Measurements from ENCODE around the gene PIMREG.

PIMREG gene

GRCh38 chr17:6439951-6440350 is 4.3 kb upstream of the PIMREG start:
- no peak for FAIRE-seq

- FAIRE-seq, result no peak
Measured at GRCh38 chr17:6442775-6443174, 1.5 kb upstream of the PIMREG start.

GRCh38 chr17:6444571-6445335 is 498 bp downstream of the PIMREG start:
- FAIRE-seq, result no peak

- no peak for FAIRE-seq
Measured at GRCh38 chr17:6446516-6447100, 2.4 kb downstream of the PIMREG start.

- FAIRE-seq, result no peak
Measured at GRCh38 chr17:6448473-6448872, 4.2 kb downstream of the PIMREG start.

- FAIRE-seq, result no peak
Measured at GRCh38 chr17:6449307-6449706, 5.1 kb downstream of the PIMREG start.

GRCh38 chr17:6450926-6451832 is 6.9 kb downstream of the PIMREG start:
- FAIRE-seq, result no peak

GRCh38 chr17:6452471-6453266 is 8.4 kb downstream of the PIMREG start:
- no peak for FAIRE-seq

- no peak for FAIRE-seq
Measured at GRCh38 chr17:6453279-6454024, 9.2 kb downstream of the PIMREG start.

- no peak for FAIRE-seq
Measured at GRCh38 chr17:6454495-6455320, 10.5 kb downstream of the PIMREG start.

GRCh38 chr17:6455321-6455705 is 11.1 kb downstream of the PIMREG start:
- no peak for FAIRE-seq

GRCh38 chr17:6456321-6456720 is 12.1 kb downstream of the PIMREG start:
- no peak for FAIRE-seq

GRCh38 chr17:6456914-6457687 is 12.8 kb downstream of the PIMREG start:
- FAIRE-seq, result no peak

GRCh38 chr17:6457688-6458459 is 13.6 kb downstream of the PIMREG start:
- no peak for FAIRE-seq

GRCh38 chr17:6458460-6458950 is 14.2 kb downstream of the PIMREG start:
- FAIRE-seq, result no peak

- FAIRE-seq, result no peak
Measured at GRCh38 chr17:6460531-6461161, 16.4 kb downstream of the PIMREG start.

- FAIRE-seq, result no peak
Measured at GRCh38 chr17:6461246-6461645, 17.0 kb downstream of the PIMREG start.

GRCh38 chr17:6461792-6462524 is 17.7 kb downstream of the PIMREG start:
- FAIRE-seq, result no peak
